Measurements from ENCODE around the gene ALDH3B2.

- TF ChIP-seq CTCF (IDR thresholded peaks at IDR 0.05 in 4 of 5, conservative IDR thresholded peaks at IDR 0.05 in 1 of 5) (no peak), POLR2A (IDR thresholded peaks at IDR 0.05) (no peak)
Measured at GRCh38 chr11:67649634-67650510, 24.6 kb downstream of the ALDH3B2 start.

Measured in gastrocnemius medialis (tissue), 4 donors.